Heart right ventricle (tissue), 16 donors: Measurements from ENCODE around the gene PRR13. TPM values are rescaled to one million over a fixed set of nuclear protein-coding genes. Genes with fewer than 3 reads are reported as not detected.

ENCODE experiments used
- ATAC-seq, 8 donors: fragments of 200-7000 bp; cut with Tn5 transposase; one replicate each; pipeline ENCODE4 v1.9.1; 2020; ENCODE audit warnings: mild to moderate bottlenecking in 8 of 8, moderate library complexity in 8 of 8, moderate number of reproducible peaks in 1 of 8
- DNase-seq, 2 donors: peaks; one replicate each; pipeline ENCODE4 v3.0.0-alpha.2; 2020
- H3K27ac ChIP-seq, 10 donors: fragments of 200-600 bp; sonication (generic) in 2 of 10; one replicate each; pipeline versions ENCODE4 v1.5.0 to v1.8.0; 2020 to 2022; ENCODE audit warnings: mild to moderate bottlenecking in 3 of 10
- H3K27me3 ChIP-seq, 7 donors: fragments of 200-600 bp; one replicate each; pipeline ENCODE4 v1.8.0; 2021 to 2022; ENCODE audit warnings: mild to moderate bottlenecking in 2 of 7
- H3K36me3 ChIP-seq, 9 donors: fragments of 200-600 bp; sonication (generic) in 1 of 9; one replicate each; pipeline versions ENCODE4 v1.5.0 to v1.8.0; 2020 to 2022; ENCODE audit warnings: mild to moderate bottlenecking in 2 of 9
- H3K4me1 ChIP-seq, 9 donors: fragments of 200-600 bp; sonication (generic) in 1 of 9; one replicate each; pipeline versions ENCODE4 v1.5.0 to v1.8.0; 2020 to 2022; ENCODE audit warnings: mild to moderate bottlenecking in 4 of 9
- H3K4me3 ChIP-seq, 10 donors: fragments of 200-600 bp; sonication (generic) in 2 of 10; one replicate each; pipeline versions ENCODE4 v1.5.0 to v1.8.0; 2020 to 2022; ENCODE audit warnings: mild to moderate bottlenecking in 7 of 10, moderate library complexity in 2 of 10
- H3K9me3 ChIP-seq, 11 donors: fragments of 200-600 bp in 10 of 11; sonication (generic) in 2 of 11; one replicate each; pipeline versions ENCODE4 v1.5.0 to v1.8.0; 2013 to 2022; ENCODE audit warnings: mild to moderate bottlenecking in 2 of 11, control low read depth in 1 of 11, moderate library complexity in 1 of 11
- WGBS, 2 donors: extraction: QIAGEN DNeasy Blood & Tissue Kit; methylation state at CpG; one replicate each; pipeline ENCODE4 v1.1.7; 2013; ENCODE audit warnings: inconsistent platforms in 1 of 2; 5-methylcytosine and 5-hydroxymethylcytosine counted together
- intact Hi-C, 10 donors: fragments of 100-400 bp; cut with DNase I; formaldehyde crosslinking; loops; one replicate each; pipeline versions ENCODE4 v1.11.1 to v1.14.2; 2022
- polyA plus RNA-seq, 2 donors: library from polyadenylated mRNA; stranded (reverse); fragments of 200-250 nt; gene quantifications; one replicate each; pipeline ENCODE4 v1.2.3, GENCODE V29; 2013
- total RNA-seq, 10 donors: library from RNA; stranded (reverse); fragmentation: NEBNext Ultra II Directional in 3 of 10; extraction: Animal tissue kit (Norgen Biotek cat#: 25700) in 3 of 10; gene quantifications; one replicate each; pipeline versions ENCODE4 v1.2.1 to v1.2.4, GENCODE V29; 2021 to 2023
- TF ChIP-seq, protein P1 (sequence below), 9 donors: fragments of 200-600 bp; sonication (generic) in 2 of 9; IDR thresholded peaks; one replicate each; pipeline versions ENCODE4 v1.5.0 to v1.8.0; 2021 to 2022; ENCODE audit warnings: antibody characterized with exemption in 9 of 9, mild to moderate bottlenecking in 5 of 9, moderate library complexity in 1 of 9
- donor health status: Arrhythmogenic right ventricular cardiomyopathy.
- donor health status: ischemic (EF 13 %, LVEDD 7.1; RV severe dilation, severe dysfunction).
- donor health status: healthy with polysubstance abuse.
- donor health status: DM: no; HTN: yes; CAD: no.
- donor health status: DM: no; HTN: no; CAD: no.
- donor health status: ischemic (EF 25% LVEDD 6.9; RV normal size, moderate dysfunction).
- donor health status: ischemic (EF 25% LVEDD 5.7; RV mildly dilated, moderate dysfunction).
- donor health status: healthy.
- donor health status: DM: yes; HTN: yes; CAD: no.
- donor health status: Ischemic cardiomyopathy.
- donor health status: ischemic (EF 35%, LVEDD 5.7; RV mildly dilated, moderate dysfunction).
- donor health status: nonischemic (EF 11% LVEDD 7.7; RV severe dilation, severe dysfunction).
- donor health status: DM: yes; HTN: yes; CAD: no.
- donor health status: PGD.
- donor health status: ischemic (EF 29% LVEDD 5.4; RV normal size, mild dysfunction).
- donor health status: nonischemic (EF 23%, LVEDD 6.1; RV moderate dilation, normal function).

The PRR13 gene
- total and polyA plus RNA-seq, 12 donors = 28.6 to 122 (median 55.4) TPM

DNA sequence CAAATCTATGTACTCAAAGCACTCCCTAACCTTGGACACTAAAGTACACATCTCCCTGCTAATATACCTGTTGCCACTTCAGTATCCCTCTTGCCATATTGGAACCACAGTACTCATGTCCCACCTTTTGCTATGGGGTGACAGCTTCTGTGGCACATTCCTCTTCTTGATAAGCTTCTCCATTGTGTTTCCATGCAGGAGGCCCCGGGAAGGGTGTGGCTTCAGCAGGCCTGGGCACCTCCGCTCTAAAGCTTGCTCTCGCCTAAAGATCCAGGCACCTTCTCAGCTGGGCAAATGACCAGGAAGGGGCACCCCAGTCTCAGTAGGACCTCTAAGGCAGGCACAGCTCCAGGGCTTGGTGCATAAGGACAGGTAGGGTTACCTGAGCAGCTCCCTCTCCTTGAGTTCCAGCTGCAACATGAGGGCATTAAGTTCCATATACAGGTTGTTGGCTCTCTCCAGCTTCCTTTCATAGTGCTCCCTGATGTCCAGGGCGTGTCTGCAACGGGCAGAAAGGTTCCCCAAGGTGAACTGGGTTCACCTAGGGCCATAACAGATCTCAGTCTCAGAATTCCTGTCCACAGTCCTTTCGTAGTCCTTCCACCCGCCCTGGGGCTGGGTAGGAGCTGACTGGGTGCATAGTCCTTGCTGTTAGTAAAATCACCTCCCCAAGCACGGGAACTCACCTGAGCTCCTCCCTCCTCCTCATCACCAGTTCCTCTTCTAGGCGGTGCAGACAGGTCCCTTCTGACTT is 41.9 kb downstream of the PRR13 start:
- H3K4me1 ChIP-seq = peaks cover 0 to 31% (median 14%) of the 10 kb centered on the region in 9 donors
- H3K36me3 ChIP-seq = peaks cover 3 to 100% (median 70%) of the 10 kb centered on the region in 9 donors
- TF ChIP-seq, protein P1, sequence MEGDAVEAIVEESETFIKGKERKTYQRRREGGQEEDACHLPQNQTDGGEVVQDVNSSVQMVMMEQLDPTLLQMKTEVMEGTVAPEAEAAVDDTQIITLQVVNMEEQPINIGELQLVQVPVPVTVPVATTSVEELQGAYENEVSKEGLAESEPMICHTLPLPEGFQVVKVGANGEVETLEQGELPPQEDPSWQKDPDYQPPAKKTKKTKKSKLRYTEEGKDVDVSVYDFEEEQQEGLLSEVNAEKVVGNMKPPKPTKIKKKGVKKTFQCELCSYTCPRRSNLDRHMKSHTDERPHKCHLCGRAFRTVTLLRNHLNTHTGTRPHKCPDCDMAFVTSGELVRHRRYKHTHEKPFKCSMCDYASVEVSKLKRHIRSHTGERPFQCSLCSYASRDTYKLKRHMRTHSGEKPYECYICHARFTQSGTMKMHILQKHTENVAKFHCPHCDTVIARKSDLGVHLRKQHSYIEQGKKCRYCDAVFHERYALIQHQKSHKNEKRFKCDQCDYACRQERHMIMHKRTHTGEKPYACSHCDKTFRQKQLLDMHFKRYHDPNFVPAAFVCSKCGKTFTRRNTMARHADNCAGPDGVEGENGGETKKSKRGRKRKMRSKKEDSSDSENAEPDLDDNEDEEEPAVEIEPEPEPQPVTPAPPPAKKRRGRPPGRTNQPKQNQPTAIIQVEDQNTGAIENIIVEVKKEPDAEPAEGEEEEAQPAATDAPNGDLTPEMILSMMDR (IDR thresholded peaks at IDR 0.05) = no peak
- no peak overlapping the region for H3K4me3 ChIP-seq
- DNase-seq (no peak), ATAC-seq (peak in 5 of 8 donors; percentile 3 to 7 (median 5))
- intact Hi-C loops = no loop called here
- H3K27me3 ChIP-seq = no peaks in the 10 kb centered on the region
- H3K9me3 ChIP-seq = no peaks in the 10 kb centered on the region
- H3K27ac ChIP-seq = peak overlapping the region in 2 of 10 donors; percentile 2 to 64
- 68 to 73% methylated on average over 9 of the region's 9 CpGs for WGBS, 2 donors

DNA sequence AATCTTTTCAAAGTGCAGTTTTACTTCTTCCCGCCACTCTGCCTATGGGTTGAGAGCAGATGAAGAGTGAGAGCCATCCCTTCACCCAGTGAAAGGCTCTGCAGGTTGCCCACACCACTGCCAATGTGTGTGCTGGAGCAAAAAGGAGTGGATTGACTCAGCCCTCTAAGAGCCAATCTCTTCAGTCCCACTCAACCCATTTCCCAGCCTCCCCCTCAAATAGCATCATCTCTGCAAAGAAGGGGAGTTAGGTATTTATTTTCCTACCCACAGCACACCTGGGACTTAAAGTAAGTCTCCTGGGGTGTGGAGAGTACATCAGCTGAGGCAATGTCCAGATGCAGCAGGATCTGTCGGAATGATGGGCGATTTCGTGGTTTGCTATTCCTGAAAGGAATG is 42.4 kb downstream of the PRR13 start:
- Histone ChIP-seq H3K4me1 (peaks cover 0 to 26% (median 10%) of the 10 kb centered on the region in 9 donors), H3K9me3 (no peaks in the 10 kb centered on the region), H3K27ac (no peak overlapping the region), H3K4me3 (no peak overlapping the region), H3K36me3 (peaks cover 2 to 95% (median 66%) of the 10 kb centered on the region in 9 donors), H3K27me3 (no peaks in the 10 kb centered on the region)
- TF ChIP-seq, protein P1 (IDR thresholded peaks at IDR 0.05) = no peak
- ATAC-seq = no peak
- no peak for DNase-seq
- 90 to 96% methylated on average over 4 of the region's 4 CpGs for WGBS, 2 donors
- intact Hi-C loops = no loop called here

DNA sequence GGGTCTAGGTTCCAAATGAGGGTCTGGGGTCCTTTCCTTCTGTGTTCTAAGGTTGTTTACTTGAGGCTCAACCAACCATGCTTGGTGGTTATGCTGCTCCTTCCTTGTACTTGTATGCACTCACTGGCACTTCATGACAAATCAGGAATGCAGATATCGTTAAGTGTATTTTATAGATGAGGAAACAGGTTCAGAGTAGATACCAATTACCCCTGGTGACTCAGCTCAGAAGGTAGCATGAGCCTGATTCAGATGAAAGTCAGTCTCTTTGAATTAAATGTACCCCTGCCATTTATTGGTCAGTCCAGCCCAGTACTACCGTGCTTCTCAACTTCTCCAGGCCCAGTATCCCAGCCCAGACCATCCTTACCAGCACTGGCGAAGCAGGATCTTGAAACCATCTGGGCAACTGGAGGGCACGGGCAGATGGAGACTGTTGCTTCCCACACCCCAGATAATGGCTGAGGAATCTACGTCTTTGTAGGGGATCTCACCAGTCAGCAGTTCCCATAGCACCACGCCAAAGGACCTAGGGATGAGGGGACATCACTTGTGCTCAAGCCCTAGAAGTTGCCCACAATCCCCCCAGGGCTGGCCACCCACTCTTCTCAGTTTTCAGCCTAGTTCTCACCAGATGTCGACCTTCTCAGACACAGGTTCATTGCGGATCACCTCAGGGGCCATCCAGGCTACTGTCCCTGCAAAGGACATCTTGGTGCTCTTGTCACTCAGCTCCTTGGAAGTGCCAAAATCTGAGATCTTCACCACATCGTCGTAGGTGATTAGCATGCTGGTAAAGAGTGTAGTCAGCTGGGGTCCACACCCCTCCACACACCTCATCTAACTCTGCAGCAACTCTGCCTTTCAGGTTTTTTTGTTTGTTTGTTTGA is 43.4 kb downstream of the PRR13 start:
- intact Hi-C loops = no loop called here
- H3K4me3 ChIP-seq = no peak overlapping the region
- H3K36me3 ChIP-seq = peaks cover 0 to 86% (median 61%) of the 10 kb centered on the region in 9 donors
- H3K9me3 ChIP-seq = no peaks in the 10 kb centered on the region
- no peaks in the 10 kb centered on the region for H3K27me3 ChIP-seq
- DNase-seq (no peak), ATAC-seq (no peak)
- 81 to 83% methylated on average over 10 of the region's 10 CpGs for WGBS, 2 donors
- H3K27ac ChIP-seq = no peak overlapping the region
- H3K4me1 ChIP-seq = peaks cover 0 to 26% (median 10%) of the 10 kb centered on the region in 9 donors
- TF ChIP-seq, protein P1 (IDR thresholded peaks at IDR 0.05) = no peak

DNA sequence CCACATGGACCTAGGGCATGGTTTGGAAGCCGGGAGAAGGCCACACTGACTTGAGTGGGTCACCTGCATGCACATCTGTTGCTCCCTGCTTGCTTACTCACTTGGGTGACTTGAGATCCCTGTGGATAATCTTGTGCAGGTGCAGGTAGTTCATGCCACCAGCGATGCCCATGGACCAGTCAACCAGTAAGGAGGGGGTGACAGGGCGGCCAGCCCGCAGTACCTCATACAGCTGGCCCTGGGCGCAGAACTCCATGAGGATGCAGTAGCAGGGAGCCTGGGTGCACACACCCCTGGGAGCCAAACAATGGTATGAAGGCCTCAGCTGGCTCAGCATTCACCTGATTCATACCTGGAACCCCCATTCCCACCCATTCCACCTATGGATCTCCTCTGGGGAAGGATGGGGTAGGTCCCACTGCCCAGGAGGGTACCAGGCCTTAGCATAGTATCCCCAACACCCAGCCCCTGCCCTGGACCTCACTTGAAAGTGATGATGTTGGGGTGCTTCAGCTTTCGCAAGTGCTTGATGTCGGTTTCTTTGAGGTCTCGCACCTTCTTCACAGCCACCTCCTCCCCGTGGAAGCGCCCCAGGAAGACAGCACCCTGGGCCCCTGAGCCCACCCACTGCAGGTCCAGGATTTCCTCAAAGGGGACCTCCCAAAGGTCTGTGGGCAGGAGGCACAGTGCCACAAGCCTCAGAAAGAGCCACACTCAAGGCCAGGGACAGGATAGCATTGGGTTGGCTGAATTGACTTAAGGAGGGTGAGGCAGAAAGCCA is 44.6 kb downstream of the PRR13 start:
- Histone ChIP-seq H3K4me3 (no peak overlapping the region), H3K27me3 (no peaks in the 10 kb centered on the region), H3K36me3 (peaks cover 0 to 73% (median 48%) of the 10 kb centered on the region in 9 donors), H3K27ac (no peak overlapping the region), H3K4me1 (peaks cover 0 to 16% (median 6%) of the 10 kb centered on the region in 9 donors), H3K9me3 (no peaks in the 10 kb centered on the region)
- peak in 1 of 8 donors; percentile 19 for ATAC-seq
- intact Hi-C loops = no loop called here
- 94 to 97% methylated on average over 10 of the region's 10 CpGs for WGBS, 2 donors
- no peak for DNase-seq
- TF ChIP-seq, protein P1 (IDR thresholded peaks at IDR 0.05) = no peak
